SK-N-SH treated with all-trans-retinoic acid at 6 μM for 48 hours (cell line): ENCODE results near the gene COL4A1.

Experiments used
- GLIS3 ChIP-seq: fragments of 250-450 bp; sonication (Bioruptor Pico); IDR thresholded peaks from 2 replicates; pipeline ENCODE4 v1.5.0; 2020; ENCODE audit warnings: mild to moderate bottlenecking, moderate library complexity
- RARB ChIP-seq: fragments of 250-450 bp; sonication (Bioruptor Pico); IDR thresholded peaks from 2 replicates; pipeline ENCODE4 v1.8.0; 2021; ENCODE audit warnings: mild to moderate bottlenecking, moderate library complexity
- TOX ChIP-seq: fragments of 250-450 bp; sonication (Bioruptor Pico); IDR thresholded peaks from 2 replicates; pipeline ENCODE4 v1.8.0; 2021; ENCODE audit warnings: mild to moderate bottlenecking, moderate library complexity, borderline replicate concordance
- ZFP3 ChIP-seq: fragments of 250-450 bp; sonication (Bioruptor Pico); IDR thresholded peaks from 2 replicates; pipeline ENCODE4 v1.5.0; 2020; ENCODE audit warnings: mild to moderate bottlenecking, moderate library complexity
- ZNF70 ChIP-seq: fragments of 450-650 bp; formaldehyde crosslinking; IDR thresholded peaks from 2 replicates; pipeline ENCODE4 v1.5.0; 2020; ENCODE audit warnings: mild to moderate bottlenecking, moderate library complexity
- TF ChIP-seq, protein P1 (sequence below): fragments of 250-450 bp; sonication (Bioruptor Pico); IDR thresholded peaks from 2 replicates; pipeline ENCODE4 v1.8.0; 2020; ENCODE audit warnings: mild to moderate bottlenecking, moderate library complexity, borderline replicate concordance

DNA sequence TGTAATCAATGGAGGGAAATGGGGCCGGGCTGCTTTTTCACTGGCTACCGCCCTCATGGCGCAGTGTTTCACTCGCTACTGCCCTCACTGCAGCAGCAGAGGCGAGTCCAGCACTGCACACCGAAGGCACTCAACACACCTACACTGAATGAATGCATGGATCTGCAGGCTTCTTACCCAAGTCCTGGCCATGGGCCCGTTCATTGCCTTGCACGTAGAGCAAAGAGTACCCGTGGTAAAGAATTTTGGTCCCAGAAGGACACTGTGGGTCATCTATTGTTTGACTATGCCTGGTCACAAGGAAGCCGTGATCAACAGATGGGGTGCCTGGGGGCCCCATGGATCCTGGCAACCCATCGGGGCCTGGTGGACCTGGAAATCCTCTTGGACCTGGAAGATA, 144.9 kb downstream of the COL4A1 start:
- no peak for TF ChIP-seq TOX
- TF ChIP-seq, protein P1, sequence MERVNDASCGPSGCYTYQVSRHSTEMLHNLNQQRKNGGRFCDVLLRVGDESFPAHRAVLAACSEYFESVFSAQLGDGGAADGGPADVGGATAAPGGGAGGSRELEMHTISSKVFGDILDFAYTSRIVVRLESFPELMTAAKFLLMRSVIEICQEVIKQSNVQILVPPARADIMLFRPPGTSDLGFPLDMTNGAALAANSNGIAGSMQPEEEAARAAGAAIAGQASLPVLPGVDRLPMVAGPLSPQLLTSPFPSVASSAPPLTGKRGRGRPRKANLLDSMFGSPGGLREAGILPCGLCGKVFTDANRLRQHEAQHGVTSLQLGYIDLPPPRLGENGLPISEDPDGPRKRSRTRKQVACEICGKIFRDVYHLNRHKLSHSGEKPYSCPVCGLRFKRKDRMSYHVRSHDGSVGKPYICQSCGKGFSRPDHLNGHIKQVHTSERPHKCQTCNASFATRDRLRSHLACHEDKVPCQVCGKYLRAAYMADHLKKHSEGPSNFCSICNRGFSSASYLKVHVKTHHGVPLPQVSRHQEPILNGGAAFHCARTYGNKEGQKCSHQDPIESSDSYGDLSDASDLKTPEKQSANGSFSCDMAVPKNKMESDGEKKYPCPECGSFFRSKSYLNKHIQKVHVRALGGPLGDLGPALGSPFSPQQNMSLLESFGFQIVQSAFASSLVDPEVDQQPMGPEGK (CRISPR knock-in tag), result no peak
- no peak for TF ChIP-seq RARB (CRISPR knock-in tag)
- no peak for TF ChIP-seq ZNF70 (CRISPR knock-in tag)
- no peak for TF ChIP-seq ZFP3 (CRISPR knock-in tag)
- TF ChIP-seq GLIS3, result no peak
